Stimulated activated CD4-positive, alpha-beta T cell treated with anti-CD3 and anti-CD28 coated beads, Interleukin-15, amount 100 ng/mL, for 48 hours (primary cell): Measurements from ENCODE around the gene NRF1.
A peak's percentile ranks its signal among the peaks of the same experiment; 100 is the strongest.
"Not testable (repeated sequence)": the region's sequence is repeated elsewhere in the genome, so short reads cannot be mapped to it uniquely, and the experiment has no call there.

Source experiments
- DNase-seq, 2 donors: peaks; one replicate each; pipeline ENCODE4 v3.0.0-alpha.2; 2020; ENCODE audit warnings: low read depth in 2 of 2

Gene NRF1

DNA sequence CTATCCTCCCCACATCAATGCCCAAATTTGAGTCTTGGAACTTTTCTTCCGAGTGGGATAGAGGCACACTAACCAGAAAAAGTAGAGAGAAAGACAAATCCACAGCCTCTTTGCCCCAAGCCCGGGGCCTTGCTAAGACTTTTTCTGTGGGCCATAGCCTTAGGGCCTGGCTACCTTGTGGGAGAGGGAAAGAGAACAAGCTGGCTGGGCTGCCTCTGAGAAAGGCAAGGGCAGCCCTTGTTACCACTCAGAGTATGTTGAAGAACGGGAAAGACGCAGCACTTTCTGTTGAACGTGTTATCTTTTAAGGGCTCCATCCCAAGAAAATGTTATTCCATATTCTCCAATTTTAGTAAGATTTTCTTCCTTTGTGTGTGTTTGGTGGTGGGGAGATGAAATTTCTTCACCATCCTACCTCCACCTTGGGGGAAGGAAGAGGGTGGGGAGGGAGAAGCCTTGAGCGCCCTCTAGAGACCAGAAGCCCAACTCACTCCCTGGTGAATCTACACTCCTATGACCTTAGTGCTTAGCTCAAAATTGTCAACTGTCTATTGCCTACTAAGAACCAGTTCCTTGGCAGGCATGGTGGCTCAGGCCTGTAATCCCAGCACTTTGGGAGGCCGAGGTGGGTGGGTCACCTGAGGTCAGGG is 3.9 kb upstream of the NRF1 start:
- peak in 1 of 2 donors; percentile 32 for DNase-seq

DNA sequence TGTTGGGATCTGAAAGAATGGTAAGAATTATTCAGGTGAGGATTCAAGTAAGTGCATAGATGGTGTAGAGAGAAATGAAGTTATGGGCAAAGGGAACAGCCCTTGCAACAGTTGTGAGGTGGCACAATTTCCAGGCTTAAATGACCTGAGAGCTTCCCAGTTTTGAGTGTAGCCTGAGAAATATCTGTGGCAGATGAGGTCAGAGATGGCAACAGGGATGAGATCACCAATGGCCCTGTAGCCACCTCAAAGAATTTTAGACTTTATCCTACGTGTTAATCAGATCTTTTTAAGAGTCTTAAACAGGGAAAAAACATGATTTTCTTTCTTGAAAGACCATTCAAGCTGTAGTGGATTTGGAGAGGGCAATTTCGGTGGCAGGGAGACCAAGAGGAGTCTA is 1.9 kb upstream of the NRF1 start:
- no peak for DNase-seq

DNA sequence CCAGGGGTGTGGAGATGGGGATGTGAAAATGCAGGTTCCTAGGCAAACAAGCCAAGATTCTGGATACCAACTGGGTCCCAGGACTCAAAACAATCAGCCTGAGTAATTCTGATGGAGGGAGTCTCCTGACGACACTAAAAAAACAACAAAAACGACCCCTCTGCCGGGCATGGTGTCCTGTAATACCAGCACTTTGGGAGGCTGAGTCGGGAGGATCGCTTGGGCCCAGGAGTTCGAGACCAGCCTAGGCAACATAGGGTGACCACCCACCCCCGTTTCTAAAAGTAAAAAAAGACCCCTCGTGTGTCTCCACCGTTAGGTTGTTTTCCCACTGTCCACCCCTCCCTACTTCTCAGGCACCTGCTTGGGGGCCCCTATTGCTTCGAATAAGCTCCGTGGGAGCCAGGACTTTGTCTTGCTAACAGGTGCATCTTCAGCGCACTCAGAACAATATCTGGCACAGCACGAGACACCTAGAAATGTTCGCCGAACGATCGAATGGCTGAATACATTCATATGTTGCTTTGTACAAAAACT is 743 bp upstream of the NRF1 start:
- no peak for DNase-seq

DNA sequence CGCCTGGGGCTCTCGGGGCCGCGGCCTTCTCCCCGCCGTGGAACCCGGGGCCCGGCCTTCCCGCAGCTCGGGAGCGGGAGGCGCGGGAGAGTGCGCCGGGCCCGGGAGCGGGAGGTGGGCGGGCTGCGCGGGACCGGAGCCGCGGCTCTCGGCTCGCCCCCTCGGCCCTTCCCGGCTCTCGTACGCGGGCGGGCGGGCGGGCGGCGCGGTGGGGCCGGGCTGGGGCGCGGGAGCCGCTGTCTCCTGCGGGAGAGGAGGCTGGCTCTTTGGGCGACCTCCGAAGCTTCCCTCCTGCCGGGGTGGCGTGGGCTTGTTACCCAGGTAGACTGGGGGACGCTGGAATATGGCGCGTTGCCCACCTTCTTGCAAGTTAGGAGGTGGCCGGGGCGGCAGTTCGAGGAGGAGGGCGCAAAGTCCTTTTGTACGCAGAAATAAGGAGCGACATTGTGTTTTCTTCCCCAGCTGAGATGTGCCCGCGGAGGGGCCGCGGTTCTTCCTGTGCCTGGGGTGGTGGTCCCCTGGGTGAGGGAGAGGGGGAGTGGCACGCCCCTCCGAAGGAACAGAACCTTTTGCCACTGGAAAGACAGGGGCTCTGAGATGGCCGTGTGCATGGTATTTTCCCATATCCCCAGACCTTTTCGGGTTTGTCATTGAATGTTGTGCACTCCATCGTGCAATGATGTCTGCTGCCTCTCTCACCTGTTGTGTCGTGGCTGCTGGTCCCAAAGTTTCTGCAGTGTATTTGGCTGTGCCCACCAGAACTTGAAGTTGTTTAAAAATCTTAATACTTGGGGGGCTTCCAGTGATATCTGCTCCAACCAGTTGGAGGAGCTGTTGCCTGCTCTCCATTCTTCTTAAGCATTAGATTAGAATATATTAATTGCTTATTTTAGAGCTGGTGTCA is 844 bp downstream of the NRF1 start:
- DNase-seq: no peak

GRCh38 chr7:129613016-129613337 is 1.5 kb downstream of the NRF1 start:
- no peak for DNase-seq

DNA sequence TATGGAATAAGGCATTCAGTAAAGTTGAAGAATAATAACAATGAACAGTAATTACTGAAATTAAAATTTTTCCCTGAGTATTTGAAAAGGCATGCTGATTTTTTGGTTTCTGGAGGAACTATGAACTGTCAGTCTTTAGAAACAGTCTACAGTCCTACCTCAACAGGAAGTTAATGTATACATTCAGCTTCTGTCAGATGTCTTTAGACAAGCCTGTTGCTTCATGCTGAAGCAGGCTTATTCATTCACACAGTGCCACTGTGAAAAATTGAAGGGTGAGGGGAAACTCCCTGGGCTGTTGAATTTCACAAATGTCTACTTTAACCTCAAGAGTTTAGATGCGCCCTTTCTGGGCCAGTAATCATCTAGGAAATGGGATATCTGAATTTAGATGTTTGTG is 3.5 kb downstream of the NRF1 start:
- no peak for DNase-seq

DNA sequence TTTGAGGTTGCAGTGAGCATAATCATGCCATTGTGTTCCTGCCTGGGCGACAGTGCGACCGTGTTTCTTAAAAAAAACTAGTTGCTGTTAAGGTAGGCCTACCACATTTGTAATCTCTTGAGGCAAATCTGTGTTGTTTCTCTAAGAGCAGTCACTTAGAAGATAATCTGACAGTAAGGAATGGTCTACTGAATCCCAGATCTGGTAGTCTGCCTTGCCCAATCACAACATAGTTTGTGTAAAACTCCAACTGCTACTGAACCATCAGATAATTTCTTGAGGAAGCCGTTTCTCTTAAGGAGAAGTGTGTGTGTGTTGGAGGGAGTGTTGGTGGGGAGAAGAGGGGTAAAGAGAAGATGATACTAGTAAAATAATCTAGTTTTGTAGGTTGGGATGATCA is 5.0 kb downstream of the NRF1 start:
- no peak for DNase-seq

DNA sequence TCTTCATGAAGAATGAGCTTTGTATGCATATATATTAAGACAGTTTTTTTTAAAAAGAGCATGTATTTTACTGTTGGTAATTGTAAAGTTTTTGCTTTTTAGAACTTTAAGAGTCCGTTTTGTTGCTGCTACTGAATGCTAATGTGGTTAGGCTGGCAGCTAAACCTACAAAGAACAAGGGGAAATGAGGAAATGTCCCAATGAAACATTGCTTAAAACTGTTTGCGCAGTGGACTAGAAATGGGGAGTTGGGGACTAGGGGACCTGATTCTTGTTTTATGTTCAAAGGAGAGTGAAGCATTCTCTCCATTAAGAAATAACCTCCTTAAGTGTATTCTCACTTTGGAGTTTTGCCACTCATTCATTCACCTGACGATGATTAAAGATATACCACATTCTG is 5.7 kb downstream of the NRF1 start:
- no peak for DNase-seq

- DNase-seq: no peak
Measured at GRCh38 chr7:129617652-129618051, 6.1 kb downstream of the NRF1 start.

GRCh38 chr7:129626896-129627295 is 15.4 kb downstream of the NRF1 start:
- DNase-seq: no peak

DNA sequence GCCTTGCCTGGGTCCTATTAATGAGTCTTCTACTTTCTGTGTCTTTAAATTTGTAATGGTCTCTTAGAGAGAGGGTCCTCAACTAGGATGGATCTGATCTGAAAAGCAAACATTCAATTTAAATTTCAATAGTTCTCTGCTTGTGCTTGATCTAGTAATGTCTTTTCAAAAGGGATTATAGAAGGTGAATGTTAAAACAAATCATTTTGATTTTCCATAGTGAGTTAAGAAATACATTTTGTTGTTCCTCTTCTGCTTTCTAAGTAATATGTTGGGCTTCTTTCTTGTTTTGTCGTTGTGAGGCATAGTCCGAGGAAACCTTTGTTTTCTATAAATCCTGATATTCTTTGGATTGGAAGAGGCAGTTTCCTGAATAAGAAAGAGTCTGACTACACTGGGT is 18.8 kb downstream of the NRF1 start:
- DNase-seq: no peak

DNA sequence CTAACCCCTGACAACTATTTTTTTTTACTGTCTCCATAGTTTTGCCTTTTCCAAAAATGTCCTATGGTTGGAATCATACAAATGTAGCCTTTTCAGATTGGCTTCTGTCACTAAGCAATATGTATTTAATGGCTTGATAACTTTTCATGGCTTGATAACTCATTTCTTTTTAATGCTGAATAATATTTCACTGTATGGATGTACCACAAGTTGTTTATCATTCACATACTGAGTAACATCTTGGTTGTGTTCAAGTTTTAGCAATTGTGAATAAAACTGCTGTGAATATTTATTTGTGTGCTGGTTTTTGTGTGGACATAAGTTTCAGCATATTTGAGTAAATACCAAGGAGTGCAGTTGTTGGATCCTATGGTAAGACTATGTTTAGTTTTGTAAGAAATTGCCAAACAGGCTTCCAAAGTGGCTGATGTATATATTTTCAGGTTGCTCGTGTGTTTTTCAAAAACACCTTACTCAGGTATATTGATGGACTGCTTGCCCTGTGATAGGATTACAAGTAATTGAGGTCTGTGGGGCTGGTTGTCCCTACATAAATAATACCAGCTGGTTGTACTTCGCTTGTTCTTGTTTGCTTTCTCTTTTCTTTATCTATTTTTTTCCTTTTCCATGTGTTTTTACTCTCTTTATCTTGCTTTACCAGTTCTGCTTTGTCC is 23.0 kb downstream of the NRF1 start:
- no peak for DNase-seq

GRCh38 chr7:129635300-129636029 is 23.9 kb downstream of the NRF1 start:
- peak; percentile 47 to 64 for DNase-seq

- DNase-seq: not testable (repeated sequence)
Measured at GRCh38 chr7:129636030-129636550, 24.6 kb downstream of the NRF1 start.

DNA sequence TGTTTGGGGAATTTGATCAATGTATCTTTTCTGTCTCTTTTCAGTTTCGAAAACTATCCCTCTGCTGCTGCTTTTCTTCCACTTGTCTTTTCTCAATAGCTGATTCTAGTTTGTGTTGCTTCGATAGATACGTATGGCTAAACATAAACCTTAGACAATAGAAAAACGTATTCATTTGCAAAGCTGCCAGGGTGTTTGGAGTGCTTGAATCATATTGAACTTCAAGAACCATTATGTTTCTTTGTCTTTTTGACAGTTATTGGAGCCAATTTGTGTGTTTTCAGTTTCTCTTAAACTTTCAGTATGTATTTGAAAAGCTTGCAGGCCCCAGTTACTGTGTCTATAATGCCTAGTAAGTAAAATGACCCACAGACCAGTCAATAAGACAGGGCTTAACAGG is 25.1 kb downstream of the NRF1 start:
- DNase-seq: no peak

DNA sequence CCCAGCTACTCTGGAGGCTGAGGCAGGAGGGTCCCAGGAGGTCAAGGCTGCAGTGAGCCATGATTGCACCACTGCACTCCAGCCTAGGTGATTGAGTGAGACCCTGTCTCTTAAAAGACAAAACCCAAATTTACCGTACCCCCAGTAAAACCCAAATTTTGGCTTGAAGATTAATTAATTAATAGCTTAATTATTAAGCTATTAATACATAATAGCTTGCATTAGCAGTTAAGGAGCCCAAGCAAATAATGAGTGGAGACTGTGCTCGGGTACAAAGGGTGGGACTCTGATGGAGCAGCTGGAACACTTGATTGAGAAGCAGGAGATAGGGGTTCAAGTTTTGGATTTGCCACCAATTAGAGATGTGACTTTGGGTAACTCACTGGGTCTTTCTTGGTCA is 28.9 kb downstream of the NRF1 start:
- no peak for DNase-seq

GRCh38 chr7:129642871-129643549 is 31.5 kb downstream of the NRF1 start:
- DNase-seq: no peak

DNA sequence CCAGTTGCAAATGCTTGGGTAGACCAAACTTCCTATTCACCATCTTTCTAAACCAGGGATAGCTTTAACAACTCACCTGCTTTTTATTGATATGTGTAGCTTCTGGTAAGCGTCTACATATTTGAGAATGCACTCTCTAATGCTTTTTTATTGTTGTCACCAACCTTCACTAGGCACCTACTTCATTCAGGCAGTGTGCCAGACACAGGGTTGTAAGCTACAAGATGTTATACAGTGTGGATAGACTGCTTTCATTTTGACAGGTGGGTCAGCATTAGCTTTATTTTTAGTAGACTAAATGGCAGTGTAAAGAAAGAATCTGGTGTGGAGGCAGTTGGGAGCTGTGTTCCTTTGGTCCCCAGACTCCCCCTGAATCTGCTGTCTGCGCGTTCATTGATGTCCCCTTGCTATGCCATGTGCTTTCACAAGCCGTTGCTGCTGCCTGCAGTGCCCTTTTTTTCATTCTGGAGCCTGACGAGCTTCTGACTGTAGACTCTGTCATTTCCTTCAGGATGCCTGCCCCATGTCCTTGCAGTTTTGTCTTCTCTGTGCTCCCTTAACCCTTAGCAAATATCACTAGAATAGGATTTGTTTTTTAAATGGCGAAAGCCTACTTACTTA is 32.1 kb downstream of the NRF1 start:
- no peak for DNase-seq

GRCh38 chr7:129644634-129645230 is 33.2 kb downstream of the NRF1 start:
- no peak for DNase-seq

GRCh38 chr7:129646369-129647021 is 35.0 kb downstream of the NRF1 start:
- DNase-seq: no peak
